AML-193 (cell line): ENCODE data around the gene BTN2A1.
"Not testable (repeated sequence)": the region's sequence is repeated elsewhere in the genome, so short reads cannot be mapped to it uniquely, and the experiment has no call there.

Experiments used
- DNase-seq, 2 experiments: peaks; one replicate each; lab custom pipeline; 2025; lab: John Stamatoyannopoulos, UW

BTN2A1 gene

DNA sequence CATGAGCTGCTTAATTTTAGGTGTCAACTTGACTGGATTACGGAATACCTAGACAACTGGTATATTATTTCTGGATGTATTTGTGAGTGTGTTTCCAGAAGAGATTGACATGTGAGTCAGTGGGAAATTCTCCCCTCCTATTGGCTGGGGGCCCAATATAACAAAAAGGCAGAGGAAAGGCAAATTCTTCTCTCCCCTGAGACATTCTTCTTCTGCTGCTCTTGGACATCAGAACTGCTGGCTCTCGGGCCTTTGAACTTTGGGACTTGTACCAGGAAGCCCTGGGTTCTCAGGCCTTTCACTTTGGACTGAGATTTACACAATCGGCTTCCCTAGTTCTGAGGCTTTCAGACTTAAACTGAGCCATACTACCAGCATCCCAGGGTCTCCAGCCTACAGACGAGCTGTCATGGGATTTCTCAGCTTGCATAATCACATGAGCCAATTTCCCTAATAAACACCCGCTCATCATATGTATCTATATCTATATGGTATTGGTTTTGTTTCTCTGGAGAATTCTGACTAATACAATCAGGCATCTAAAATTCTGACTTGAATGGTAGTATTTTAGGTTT lies 25.0 kb upstream of the BTN2A1 start:
- no peak for DNase-seq

DNA sequence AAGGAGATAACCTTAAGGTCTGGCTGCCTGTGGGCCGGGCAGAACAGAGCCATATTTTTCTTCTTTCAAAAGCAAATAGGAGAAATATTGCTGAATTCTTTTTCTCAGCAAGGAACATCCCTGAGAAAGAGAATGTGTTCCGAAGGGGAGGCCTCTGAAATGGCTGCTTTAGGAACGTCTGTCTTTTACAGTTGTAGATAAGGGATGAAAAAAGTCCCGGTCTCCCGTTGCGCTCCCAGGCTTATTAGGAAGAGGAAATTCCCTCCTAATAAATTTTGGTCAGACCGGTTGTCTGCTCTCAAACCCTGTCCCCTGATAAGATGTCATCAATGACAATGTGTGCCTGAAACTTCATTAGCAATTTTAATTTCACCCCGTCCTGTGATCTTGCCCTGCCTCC lies 24.1 kb upstream of the BTN2A1 start:
- DNase-seq, result not testable (repeated sequence)

- no peak for DNase-seq
These were observed 21.7 kb upstream of the BTN2A1 start for GRCh38 chr6:26436018-26436417.

- no peak for DNase-seq
These were observed 20.2 kb upstream of the BTN2A1 start for GRCh38 chr6:26437550-26437949.

- DNase-seq, result no peak
These were observed 19.8 kb upstream of the BTN2A1 start for GRCh38 chr6:26438000-26438399.

DNA sequence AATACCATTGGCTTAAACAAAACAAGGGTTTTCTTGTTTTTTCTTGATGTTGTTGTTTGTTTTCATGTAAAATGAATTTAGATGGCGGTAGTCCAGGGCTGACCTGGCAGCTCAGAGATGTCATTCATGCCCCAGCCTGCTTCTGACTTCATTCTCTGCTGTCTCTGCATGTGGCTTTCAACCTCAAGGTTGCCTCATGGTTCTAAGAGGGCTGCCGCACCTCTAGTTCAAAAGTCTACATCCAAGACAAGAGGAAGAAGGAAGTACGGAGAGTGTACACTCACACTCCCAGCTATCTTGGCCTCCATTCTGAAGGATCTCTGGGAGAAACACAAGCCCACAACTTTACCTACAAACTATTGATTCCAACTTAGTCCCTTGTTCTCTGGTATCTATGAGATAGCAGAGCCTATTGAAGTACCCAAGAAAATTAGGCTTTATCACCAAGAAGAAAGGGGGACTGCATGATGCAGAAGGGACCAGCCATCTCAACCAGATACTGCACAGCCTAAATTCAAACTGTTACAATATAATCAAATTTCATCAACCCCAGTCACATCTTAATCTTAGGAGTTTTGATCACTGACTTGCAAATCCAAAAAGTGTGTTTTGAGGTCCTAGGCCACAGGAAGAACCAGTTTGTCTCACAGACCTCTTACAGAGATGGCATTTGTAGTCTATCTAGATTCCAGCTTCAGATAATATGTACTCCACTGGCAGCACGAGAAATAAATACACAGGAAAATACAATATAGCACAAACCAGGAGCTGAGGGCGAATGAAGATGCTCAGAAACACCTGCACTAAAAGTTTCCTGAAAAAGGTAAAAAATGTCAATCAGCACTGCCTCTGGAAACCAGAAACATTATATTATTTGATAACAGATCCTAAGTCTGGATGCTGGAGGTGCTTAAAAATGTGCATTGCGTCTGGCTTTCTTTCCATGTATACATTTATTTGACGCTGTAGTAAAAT lies 18.3 kb upstream of the BTN2A1 start:
- peak in 1 of 2 experiments; percentile 19 for DNase-seq

DNA sequence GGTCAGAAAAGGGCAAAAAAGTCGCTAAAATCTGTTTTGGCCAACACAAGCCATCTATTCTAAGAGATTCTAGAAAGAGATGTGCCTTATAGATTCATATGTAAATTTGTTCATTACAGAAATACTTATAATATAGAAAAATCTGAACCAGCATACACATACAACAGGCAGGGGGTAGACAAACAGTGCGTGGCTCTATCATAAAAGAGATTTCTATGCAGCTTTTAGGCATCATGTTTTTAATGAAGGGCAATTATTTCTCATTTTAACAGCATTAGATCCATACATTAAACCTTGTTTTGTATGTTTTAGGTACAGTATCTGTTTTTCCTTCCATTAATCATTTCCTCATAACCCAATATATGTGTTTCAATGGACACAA lies 16.8 kb upstream of the BTN2A1 start:
- no peak for DNase-seq

DNA sequence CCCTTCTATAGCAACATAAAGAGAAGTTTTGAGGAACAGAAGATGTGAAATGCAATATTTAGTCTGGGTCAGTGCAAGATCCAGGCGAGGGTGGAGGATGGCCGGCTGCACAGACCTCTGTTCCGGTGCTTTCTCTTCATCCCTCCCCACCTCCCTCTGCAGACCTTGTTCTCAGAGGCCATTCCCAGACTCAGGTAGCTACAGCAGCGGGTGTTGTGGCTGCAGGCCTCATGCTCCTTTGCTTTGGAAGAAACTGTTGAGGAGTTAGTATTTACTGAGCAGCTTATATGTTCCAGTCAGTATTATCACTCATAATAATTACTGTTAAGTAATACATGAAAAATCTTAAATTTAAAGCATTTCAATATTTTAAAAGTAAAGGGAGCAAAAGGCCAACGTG lies 15.8 kb upstream of the BTN2A1 start:
- DNase-seq, result no peak

DNA sequence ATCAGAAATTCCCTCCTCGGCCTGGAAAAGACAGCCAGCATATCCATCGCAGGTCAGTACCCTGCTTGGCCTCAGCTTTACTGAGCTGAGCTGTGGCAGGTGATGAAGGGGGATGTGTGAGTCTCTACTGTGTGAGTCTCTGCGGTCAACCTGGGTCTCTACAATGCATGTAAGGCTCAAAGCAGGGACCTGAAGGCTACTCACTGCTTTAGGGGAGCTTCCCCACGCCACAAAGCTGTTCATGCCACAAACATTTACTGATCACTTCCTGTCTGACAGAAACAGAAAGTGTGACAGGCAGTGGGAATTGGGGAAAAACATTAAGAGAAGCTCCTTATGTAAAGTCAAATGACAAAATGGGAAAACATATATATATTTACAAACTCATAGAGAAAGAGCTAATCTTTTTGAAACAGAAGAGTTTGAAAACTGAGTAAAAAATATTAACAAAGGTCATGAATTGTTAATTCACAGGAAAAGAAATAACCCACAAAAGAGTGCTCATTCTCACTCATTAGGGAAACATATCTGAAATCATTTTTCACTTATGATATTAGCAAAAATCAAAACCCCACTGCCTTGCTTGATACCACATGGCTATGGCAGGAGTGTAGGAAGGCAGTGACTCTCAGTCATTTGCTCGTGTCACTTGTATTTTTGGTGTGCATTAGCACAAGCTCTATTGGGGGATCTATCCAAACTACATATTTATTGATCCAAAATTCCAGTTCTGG lies 11.7 kb upstream of the BTN2A1 start:
- DNase-seq, result no peak

- no peak for DNase-seq
These were observed 10.5 kb upstream of the BTN2A1 start for GRCh38 chr6:26447257-26447656.

DNA sequence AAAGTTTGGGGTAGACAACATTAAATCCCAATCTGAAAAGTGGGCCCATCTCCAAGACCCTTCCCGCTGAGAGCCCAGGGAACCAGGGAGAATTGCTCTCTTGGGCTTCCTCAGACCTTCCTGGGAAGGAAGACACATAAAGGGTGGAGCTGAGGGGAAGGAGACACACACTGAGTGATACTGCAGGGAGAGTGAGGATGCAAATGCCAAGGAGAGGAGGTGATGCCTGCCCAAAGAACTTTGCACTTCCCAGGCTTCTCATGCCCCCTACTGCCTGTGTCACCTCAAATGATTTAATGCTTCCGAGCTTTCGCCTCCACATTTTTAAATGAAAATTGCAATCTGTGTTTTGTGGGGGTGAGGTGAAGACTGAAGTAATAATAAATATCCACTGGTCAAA lies 7.5 kb upstream of the BTN2A1 start:
- no peak for DNase-seq

DNA sequence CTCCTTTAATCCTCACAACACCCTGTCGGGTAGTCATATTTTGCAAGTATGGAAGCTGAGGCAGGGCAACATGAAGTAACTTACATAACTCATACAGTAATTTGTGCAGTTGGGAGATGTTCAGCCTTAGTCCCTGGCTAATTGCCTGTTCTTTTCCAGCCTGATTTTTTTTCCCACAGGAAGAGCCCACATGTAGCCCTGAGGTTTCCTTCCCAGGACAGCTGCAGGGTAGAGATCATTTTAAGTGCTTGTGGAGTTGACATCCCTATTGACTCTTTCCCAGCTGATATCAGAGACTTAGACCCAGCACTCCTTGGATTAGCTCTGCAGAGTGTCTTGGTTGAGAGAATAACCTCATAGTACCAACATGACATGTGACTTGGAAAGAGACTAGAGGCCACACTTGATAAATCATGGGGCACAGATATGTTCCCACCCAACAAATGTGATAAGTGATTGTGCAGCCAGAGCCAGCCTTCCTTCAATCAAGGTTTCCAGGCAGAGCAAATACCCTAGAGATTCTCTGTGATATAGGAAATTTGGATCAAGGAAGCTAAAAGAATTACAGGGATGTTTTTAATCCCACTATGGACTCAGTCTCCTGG lies 5.0 kb upstream of the BTN2A1 start:
- DNase-seq, result no peak

DNA sequence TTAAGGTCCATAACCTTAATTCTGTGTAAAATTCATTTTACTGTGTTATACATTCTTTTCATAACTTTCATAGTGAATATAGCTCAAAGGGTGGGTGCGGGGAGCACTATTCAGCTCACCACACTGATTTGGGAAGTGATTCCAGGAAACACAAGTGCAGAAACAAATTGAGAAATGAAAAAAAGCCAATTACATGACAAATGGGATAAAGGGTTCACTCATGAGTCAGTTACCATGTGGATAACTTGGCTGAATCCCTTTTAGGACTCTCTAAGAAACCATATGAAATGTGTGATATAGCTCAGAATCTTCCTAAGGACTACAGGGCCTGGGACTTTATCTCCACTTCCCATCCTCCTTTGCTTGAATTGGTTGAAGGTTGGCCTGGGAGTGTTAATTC lies 3.1 kb upstream of the BTN2A1 start:
- DNase-seq, result no peak

- DNase-seq, result no peak
These were observed 2.3 kb upstream of the BTN2A1 start for GRCh38 chr6:26455357-26455970.

GRCh38 chr6:26457264-26457805 lies 420 bp upstream of the BTN2A1 start:
- DNase-seq, result no peak

- no peak for DNase-seq
These were observed 1.5 kb downstream of the BTN2A1 start for GRCh38 chr6:26459023-26459810.

GRCh38 chr6:26461353-26461752 lies 3.6 kb downstream of the BTN2A1 start:
- not testable (repeated sequence) for DNase-seq

GRCh38 chr6:26464014-26464413 lies 6.3 kb downstream of the BTN2A1 start:
- no peak for DNase-seq

GRCh38 chr6:26464416-26465131 lies 6.8 kb downstream of the BTN2A1 start:
- DNase-seq, result no peak

- DNase-seq, result no peak
These were observed 8.0 kb downstream of the BTN2A1 start for GRCh38 chr6:26465776-26466175.
